Endothelial cell of umbilical vein (primary cell): ENCODE data around the gene SENP5.

Source experiments
- EZH2 ChIP-seq: IDR thresholded peaks from 2 replicates; pipeline ENCODE4 v1.6.1; 2012; ENCODE audit warnings: borderline replicate concordance, low read depth, mild to moderate bottlenecking, moderate library complexity, low read length, inconsistent platforms; ENCODE audit not compliant: severe bottlenecking
- FOS ChIP-seq: IDR thresholded peaks from 2 replicates; pipeline ENCODE4 v1.6.1; 2011; ENCODE audit warnings: mild to moderate bottlenecking, low read length, moderate library complexity, borderline replicate concordance; ENCODE audit not compliant: insufficient read depth
- POLR2A ChIP-seq: IDR thresholded peaks from 2 replicates; pipeline ENCODE4 v1.6.1; 2012; ENCODE audit warnings: low read depth, mild to moderate bottlenecking, control low read depth, low read length
- POLR2AphosphoS5 ChIP-seq: IDR thresholded peaks from 2 replicates; pipeline ENCODE4 v1.6.1; 2012; ENCODE audit warnings: low read depth, mild to moderate bottlenecking, control low read depth, low read length, moderate library complexity; ENCODE audit not compliant: insufficient read depth
- TF ChIP-seq, protein P1 (sequence below), 2 donors: IDR thresholded peaks; 1 replicate in 1 of 2; 2 replicates in 1 of 2; pipeline ENCODE4 v1.5.1; 2011; ENCODE audit warnings: low read length in 2 of 2, mild to moderate bottlenecking in 2 of 2, moderate library complexity in 2 of 2, control low read depth in 1 of 2, inconsistent platforms in 1 of 2, low read depth in 1 of 2; ENCODE audit not compliant: insufficient read depth in 1 of 2; ENCODE audit errors: extremely low read depth in 1 of 2

DNA sequence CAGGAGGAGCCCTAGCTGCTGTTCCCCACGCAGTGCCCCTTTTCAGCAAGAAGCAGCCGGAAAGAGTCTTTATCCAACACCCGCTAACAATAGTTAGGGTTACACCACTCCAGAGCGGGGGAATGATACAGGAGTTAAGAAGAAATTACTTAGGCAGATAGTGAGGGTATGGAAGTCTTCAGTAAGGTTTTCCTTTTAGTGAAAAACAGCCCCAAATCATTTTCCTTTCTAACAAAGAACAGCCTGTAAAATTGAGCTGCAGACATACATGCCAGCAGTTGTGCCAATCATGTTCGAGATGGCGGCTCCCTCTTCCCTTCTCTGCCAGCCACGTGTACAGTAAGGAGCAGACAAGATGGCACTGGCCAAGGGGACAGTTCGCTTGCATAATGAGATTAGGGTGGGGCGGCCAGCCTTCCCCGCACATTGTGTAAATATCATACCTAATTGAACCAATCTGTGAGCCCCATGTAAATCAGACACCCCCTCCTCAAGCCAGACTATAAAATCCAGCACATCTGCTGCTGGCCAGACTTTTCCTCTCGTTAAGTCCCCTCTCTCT lies 18.5 kb upstream of the SENP5 start:
- TF ChIP-seq, protein P1, sequence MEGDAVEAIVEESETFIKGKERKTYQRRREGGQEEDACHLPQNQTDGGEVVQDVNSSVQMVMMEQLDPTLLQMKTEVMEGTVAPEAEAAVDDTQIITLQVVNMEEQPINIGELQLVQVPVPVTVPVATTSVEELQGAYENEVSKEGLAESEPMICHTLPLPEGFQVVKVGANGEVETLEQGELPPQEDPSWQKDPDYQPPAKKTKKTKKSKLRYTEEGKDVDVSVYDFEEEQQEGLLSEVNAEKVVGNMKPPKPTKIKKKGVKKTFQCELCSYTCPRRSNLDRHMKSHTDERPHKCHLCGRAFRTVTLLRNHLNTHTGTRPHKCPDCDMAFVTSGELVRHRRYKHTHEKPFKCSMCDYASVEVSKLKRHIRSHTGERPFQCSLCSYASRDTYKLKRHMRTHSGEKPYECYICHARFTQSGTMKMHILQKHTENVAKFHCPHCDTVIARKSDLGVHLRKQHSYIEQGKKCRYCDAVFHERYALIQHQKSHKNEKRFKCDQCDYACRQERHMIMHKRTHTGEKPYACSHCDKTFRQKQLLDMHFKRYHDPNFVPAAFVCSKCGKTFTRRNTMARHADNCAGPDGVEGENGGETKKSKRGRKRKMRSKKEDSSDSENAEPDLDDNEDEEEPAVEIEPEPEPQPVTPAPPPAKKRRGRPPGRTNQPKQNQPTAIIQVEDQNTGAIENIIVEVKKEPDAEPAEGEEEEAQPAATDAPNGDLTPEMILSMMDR (IDR thresholded peaks at IDR 0.05; ENCODE audit: extremely low read depth in 1 of 2, insufficient read depth in 1 of 2, low read depth in 1 of 2, low read length in 2 of 2), result no peak
- TF ChIP-seq POLR2A (no peak), POLR2AphosphoS5 (no peak), EZH2 (no peak), FOS (no peak)
